Gastrocnemius medialis (tissue), 4 donors: ENCODE measurements around the gene SLC5A4.

Source experiments
- POLR2A ChIP-seq, 2 donors: fragments of 450-650 bp; IDR thresholded peaks; one replicate each; pipeline ENCODE4 v1.6.1; 2017; ENCODE audit warnings: antibody characterized with exemption in 2 of 2, mild to moderate bottlenecking in 2 of 2, moderate library complexity in 2 of 2
- TF ChIP-seq, protein P1 (sequence below), 5 experiments: fragments of 450-650 bp in 3 of 5; fragments of 200-600 bp in 2 of 5; sonication (generic) in 2 of 5; IDR thresholded peaks in 4 of 5; conservative IDR thresholded peaks in 1 of 5; 1 replicate in 4 of 5; 2 replicates in 1 of 5; pipeline ENCODE4 v1.5.1; 2016 to 2019; ENCODE audit warnings: antibody characterized with exemption in 5 of 5, mild to moderate bottlenecking in 3 of 5, moderate library complexity in 3 of 5

- TF ChIP-seq POLR2A (IDR thresholded peaks at IDR 0.05), result no peak
- TF ChIP-seq, protein P1, sequence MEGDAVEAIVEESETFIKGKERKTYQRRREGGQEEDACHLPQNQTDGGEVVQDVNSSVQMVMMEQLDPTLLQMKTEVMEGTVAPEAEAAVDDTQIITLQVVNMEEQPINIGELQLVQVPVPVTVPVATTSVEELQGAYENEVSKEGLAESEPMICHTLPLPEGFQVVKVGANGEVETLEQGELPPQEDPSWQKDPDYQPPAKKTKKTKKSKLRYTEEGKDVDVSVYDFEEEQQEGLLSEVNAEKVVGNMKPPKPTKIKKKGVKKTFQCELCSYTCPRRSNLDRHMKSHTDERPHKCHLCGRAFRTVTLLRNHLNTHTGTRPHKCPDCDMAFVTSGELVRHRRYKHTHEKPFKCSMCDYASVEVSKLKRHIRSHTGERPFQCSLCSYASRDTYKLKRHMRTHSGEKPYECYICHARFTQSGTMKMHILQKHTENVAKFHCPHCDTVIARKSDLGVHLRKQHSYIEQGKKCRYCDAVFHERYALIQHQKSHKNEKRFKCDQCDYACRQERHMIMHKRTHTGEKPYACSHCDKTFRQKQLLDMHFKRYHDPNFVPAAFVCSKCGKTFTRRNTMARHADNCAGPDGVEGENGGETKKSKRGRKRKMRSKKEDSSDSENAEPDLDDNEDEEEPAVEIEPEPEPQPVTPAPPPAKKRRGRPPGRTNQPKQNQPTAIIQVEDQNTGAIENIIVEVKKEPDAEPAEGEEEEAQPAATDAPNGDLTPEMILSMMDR (IDR thresholded peaks at IDR 0.05 in 4 of 5, conservative IDR thresholded peaks at IDR 0.05 in 1 of 5), result no peak
These were observed 15.7 kb upstream of the SLC5A4 start for GRCh38 chr22:32270641-32271369.
